ENCODE results near the gene OR7E24. TPM values are rescaled to one million over a fixed set of nuclear protein-coding genes. Genes with fewer than 3 reads are reported as not detected.

OR7E24 gene
- total RNA-seq, 2 experiments from 2014 or later = not detected

DNA sequence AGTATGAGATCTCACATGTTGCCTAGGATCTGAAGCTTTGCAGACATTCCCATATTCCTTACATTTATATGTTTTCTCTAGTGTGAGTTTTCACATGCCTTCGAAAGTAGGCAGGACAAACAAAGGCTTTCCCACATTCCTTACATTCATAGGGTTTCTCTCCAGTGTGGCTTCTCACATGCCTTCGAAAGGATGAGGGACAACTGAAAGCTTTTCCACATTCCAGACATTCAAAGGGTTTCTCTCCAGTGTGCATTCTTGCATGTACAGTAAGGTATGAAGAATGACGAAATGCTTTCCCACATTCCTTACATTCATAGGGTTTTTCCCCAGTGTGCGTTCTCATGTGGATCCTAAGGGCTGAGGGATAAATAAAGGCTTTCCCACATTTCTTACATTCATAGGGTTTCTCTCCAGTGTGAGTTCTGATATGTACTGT lies 44.7 kb downstream of the OR7E24 start:
- TF ChIP-seq EZH2phosphoT487 (IDR thresholded peaks at IDR 0.05; ENCODE audit: borderline replicate concordance, low read depth, low read length) = no peak
- TF ChIP-seq, protein P1, sequence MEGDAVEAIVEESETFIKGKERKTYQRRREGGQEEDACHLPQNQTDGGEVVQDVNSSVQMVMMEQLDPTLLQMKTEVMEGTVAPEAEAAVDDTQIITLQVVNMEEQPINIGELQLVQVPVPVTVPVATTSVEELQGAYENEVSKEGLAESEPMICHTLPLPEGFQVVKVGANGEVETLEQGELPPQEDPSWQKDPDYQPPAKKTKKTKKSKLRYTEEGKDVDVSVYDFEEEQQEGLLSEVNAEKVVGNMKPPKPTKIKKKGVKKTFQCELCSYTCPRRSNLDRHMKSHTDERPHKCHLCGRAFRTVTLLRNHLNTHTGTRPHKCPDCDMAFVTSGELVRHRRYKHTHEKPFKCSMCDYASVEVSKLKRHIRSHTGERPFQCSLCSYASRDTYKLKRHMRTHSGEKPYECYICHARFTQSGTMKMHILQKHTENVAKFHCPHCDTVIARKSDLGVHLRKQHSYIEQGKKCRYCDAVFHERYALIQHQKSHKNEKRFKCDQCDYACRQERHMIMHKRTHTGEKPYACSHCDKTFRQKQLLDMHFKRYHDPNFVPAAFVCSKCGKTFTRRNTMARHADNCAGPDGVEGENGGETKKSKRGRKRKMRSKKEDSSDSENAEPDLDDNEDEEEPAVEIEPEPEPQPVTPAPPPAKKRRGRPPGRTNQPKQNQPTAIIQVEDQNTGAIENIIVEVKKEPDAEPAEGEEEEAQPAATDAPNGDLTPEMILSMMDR (conservative IDR thresholded peaks at IDR 0.05; ENCODE audit: low read length) = no peak
- H3K4me3 ChIP-seq (ENCODE audit: low read depth, low read length, poor library complexity, severe bottlenecking) = no peak overlapping the region
- intact Hi-C loops (cut with micrococcal nuclease; ENCODE audit: unreplicated experiment) = no loop called here
- ChIA-PET CTCF (ENCODE audit: unreplicated experiment) (no interaction called here), POLR2A (no interaction called here)
- no peaks in the 10 kb centered on the region for H3K9me2 ChIP-seq (ENCODE audit: insufficient read depth, low read length)
- peaks cover 55% of the 10 kb centered on the region for H3K36me3 ChIP-seq (ENCODE audit: insufficient read depth, low read length)
- H3K4me1 ChIP-seq (ENCODE audit: insufficient read depth, low read length, poor library complexity, severe bottlenecking) = no peaks in the 10 kb centered on the region
- H3K79me2 ChIP-seq (ENCODE audit: insufficient read depth, low read depth, low read length) = no peaks in the 10 kb centered on the region
- DNase-seq (ENCODE audit: low spot score) = no peak
- no TSS peak for BruUV-seq (replicated peaks)
- H3K4me2 ChIP-seq (ENCODE audit: low read length) = no peak overlapping the region
- H4K20me1 ChIP-seq (ENCODE audit: insufficient read depth, low read length) = no peaks in the 10 kb centered on the region
- no peak overlapping the region for H3K27ac ChIP-seq (ENCODE audit: low read depth, low read length, poor library complexity, severe bottlenecking)
- H2AFZ ChIP-seq (ENCODE audit: low read length) = no peak overlapping the region
- H3K9me3 ChIP-seq (ENCODE audit: low read length) = peaks cover 56% of the 10 kb centered on the region

DNA sequence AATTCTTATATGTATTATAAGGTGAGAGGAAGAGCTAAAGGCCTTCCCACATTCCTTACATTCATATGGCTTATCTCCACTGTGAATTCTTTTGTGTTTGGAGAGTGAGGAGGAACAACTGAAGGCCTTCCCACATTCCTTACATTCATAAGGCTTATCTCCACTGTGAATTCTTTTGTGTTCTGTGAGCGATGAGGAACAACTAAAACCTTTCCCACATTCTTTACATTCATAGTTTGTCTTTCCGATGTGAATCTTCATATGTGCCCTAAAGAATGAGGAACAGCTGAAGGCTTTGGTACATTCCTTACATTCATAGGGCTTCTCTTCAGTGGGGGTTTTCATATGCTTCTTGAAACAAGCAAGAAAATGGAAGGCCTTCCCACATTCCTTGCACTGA lies 45.6 kb downstream of the OR7E24 start:
- H3K9me3 ChIP-seq (ENCODE audit: low read length) = peaks cover 47% of the 10 kb centered on the region

More for the DNA sequence above, 45.6 kb downstream of the OR7E24 start:
- BruUV-seq (replicated peaks) = no TSS peak
- H2AFZ ChIP-seq (ENCODE audit: low read length) = no peak overlapping the region
- H4K20me1 ChIP-seq (ENCODE audit: insufficient read depth, low read length) = no peaks in the 10 kb centered on the region
- H3K79me2 ChIP-seq (ENCODE audit: insufficient read depth, low read depth, low read length) = no peaks in the 10 kb centered on the region
- no peak overlapping the region for H3K27ac ChIP-seq (ENCODE audit: low read depth, low read length, poor library complexity, severe bottlenecking)
- no peak for DNase-seq (ENCODE audit: low spot score)
- CTCF ChIA-PET (ENCODE audit: unreplicated experiment) = no interaction called here
- H3K4me2 ChIP-seq (ENCODE audit: low read length) = no peak overlapping the region
- H3K9me2 ChIP-seq (ENCODE audit: insufficient read depth, low read length) = no peaks in the 10 kb centered on the region
- no peaks in the 10 kb centered on the region for H3K4me1 ChIP-seq (ENCODE audit: insufficient read depth, low read length, poor library complexity, severe bottlenecking)
- no peak overlapping the region for H3K4me3 ChIP-seq (ENCODE audit: low read depth, low read length, poor library complexity, severe bottlenecking)
- TF ChIP-seq EZH2phosphoT487 (IDR thresholded peaks at IDR 0.05; ENCODE audit: borderline replicate concordance, low read depth, low read length) = no peak
- TF ChIP-seq, protein P1 (conservative IDR thresholded peaks at IDR 0.05; ENCODE audit: low read length) = no peak
- POLR2A ChIA-PET = no interaction called here
- H3K36me3 ChIP-seq (ENCODE audit: insufficient read depth, low read length) = peaks cover 64% of the 10 kb centered on the region
- intact Hi-C loops (cut with micrococcal nuclease; ENCODE audit: unreplicated experiment) = no loop called here

Other genes with a start within 250 kb of the OR7E24 start
- gene MUC16, start 240.5 kb upstream of the OR7E24 start, total RNA-seq (2014; rRNA removed; shearing (Covaris generic)) = under 0.01 TPM in 1 of 2 replicates, not detected in the other
- not detected in 2 replicates for gene MUC16, start 240.5 kb upstream of the OR7E24 start, total RNA-seq (2022)
- gene OR1M1, start 163.9 kb upstream of the OR7E24 start, total RNA-seq (2014; rRNA removed; shearing (Covaris generic)) = not detected in 2 replicates
- not detected in 2 replicates for gene OR1M1, start 163.9 kb upstream of the OR7E24 start, total RNA-seq (2022)
- gene OR7G2, start 143.5 kb upstream of the OR7E24 start, total RNA-seq (2014; rRNA removed; shearing (Covaris generic)) = not detected in 2 replicates
- not detected in 2 replicates for gene OR7G2, start 143.5 kb upstream of the OR7E24 start, total RNA-seq (2022)
- not detected in 2 replicates for gene OR7G1, start 135.2 kb upstream of the OR7E24 start, total RNA-seq (2014; rRNA removed; shearing (Covaris generic))
- not detected in 2 replicates for gene OR7G1, start 135.2 kb upstream of the OR7E24 start, total RNA-seq (2022)
- not detected in 2 replicates for gene OR7G3, start 124.0 kb upstream of the OR7E24 start, total RNA-seq (2014; rRNA removed; shearing (Covaris generic))
- not detected in 2 replicates for gene OR7G3, start 124.0 kb upstream of the OR7E24 start, total RNA-seq (2022)
- 19.9 and 26.5 TPM in 2 replicates for gene ZNF317, start 110.5 kb upstream of the OR7E24 start, total RNA-seq (2014; rRNA removed; shearing (Covaris generic))
- 37.4 and 40.2 TPM in 2 replicates for gene ZNF317, start 110.5 kb upstream of the OR7E24 start, total RNA-seq (2022)
- not detected in 2 replicates for gene OR7D2, start 72.0 kb upstream of the OR7E24 start, total RNA-seq (2014; rRNA removed; shearing (Covaris generic))
- not detected in 2 replicates for gene OR7D2, start 72.0 kb upstream of the OR7E24 start, total RNA-seq (2022)
- not detected in 2 replicates for gene OR7D4, start 31.3 kb upstream of the OR7E24 start, total RNA-seq (2014; rRNA removed; shearing (Covaris generic))
- not detected in 2 replicates for gene OR7D4, start 31.3 kb upstream of the OR7E24 start, total RNA-seq (2022)
- 8.2 and 9.7 TPM in 2 replicates for gene ZNF699, start 58.9 kb downstream of the OR7E24 start, total RNA-seq (2014; rRNA removed; shearing (Covaris generic))
- 7.8 and 9.0 TPM in 2 replicates for gene ZNF699, start 58.9 kb downstream of the OR7E24 start, total RNA-seq (2022)
- 9.0 and 16.8 TPM in 2 replicates for gene ZNF559, start 73.2 kb downstream of the OR7E24 start, total RNA-seq (2014; rRNA removed; shearing (Covaris generic))
- 18.6 and 22.3 TPM in 2 replicates for gene ZNF559, start 73.2 kb downstream of the OR7E24 start, total RNA-seq (2022)
- 1.8 and 2.4 TPM in 2 replicates for gene ZNF177, start 112.1 kb downstream of the OR7E24 start, total RNA-seq (2014; rRNA removed; shearing (Covaris generic))
- gene ZNF177, start 112.1 kb downstream of the OR7E24 start, total RNA-seq (2022) = 2.8 and 4.3 TPM in 2 replicates
- gene ZNF266, start 184.6 kb downstream of the OR7E24 start, total RNA-seq (2014; rRNA removed; shearing (Covaris generic)) = 22.1 and 28.2 TPM in 2 replicates
- gene ZNF266, start 184.6 kb downstream of the OR7E24 start, total RNA-seq (2022) = 37.4 and 39.0 TPM in 2 replicates
- not detected in 2 replicates for gene ZNF560, start 247.7 kb downstream of the OR7E24 start, total RNA-seq (2014; rRNA removed; shearing (Covaris generic))
- gene ZNF560, start 247.7 kb downstream of the OR7E24 start, total RNA-seq (2022) = not detected in 2 replicates